Pancreas (tissue), 10 donors: ENCODE measurements around the gene ZDHHC13. TPM values are rescaled to one million over a fixed set of nuclear protein-coding genes. Genes with fewer than 3 reads are reported as not detected.

Experiments used
- ATAC-seq, 4 donors: fragments of 200-7000 bp; cut with Tn5 transposase; one replicate each; pipeline versions ENCODE4 v1.8.0 to v1.9.1; 2020; ENCODE audit warnings: mild to moderate bottlenecking in 4 of 4, moderate library complexity in 4 of 4
- DNase-seq, 6 donors: peaks; one replicate each; pipeline ENCODE4 v3.0.0-alpha.2; 2020
- FAIRE-seq: peaks from 2 replicates; lab custom pipeline; 2012; peaks lifted over from hg19 to GRCh38; lab: Jason Lieb, UNC
- H3K27ac ChIP-seq, 4 donors: fragments of 200-600 bp; sonication (generic); 1 replicate in 3 of 4; 2 replicates in 1 of 4; pipeline versions ENCODE4 v1.5.0 to v1.8.0; 2020
- H3K27me3 ChIP-seq, 4 donors: fragments of 200-600 bp; one replicate each; pipeline ENCODE4 v1.8.0; 2021
- H3K36me3 ChIP-seq, 3 donors: fragments of 200-600 bp; sonication (generic) in 1 of 3; one replicate each; pipeline versions ENCODE4 v1.5.0 to v1.8.0; 2020 to 2021
- H3K4me1 ChIP-seq, 3 donors: fragments of 200-600 bp; one replicate each; pipeline ENCODE4 v1.8.0; 2021
- H3K4me3 ChIP-seq, 4 donors: fragments of 200-600 bp; sonication (generic) in 2 of 4; one replicate each; pipeline versions ENCODE4 v1.5.0 to v1.8.0; 2020 to 2021
- H3K9me3 ChIP-seq, 4 donors: fragments of 200-600 bp; one replicate each; pipeline ENCODE4 v1.8.0; 2021
- CTCF ChIP-seq, 4 donors: fragments of 200-600 bp; sonication (generic) in 3 of 4; IDR thresholded peaks; one replicate each; pipeline versions ENCODE4 v1.5.0 to v1.8.0; 2021; ENCODE audit warnings: antibody characterized with exemption in 4 of 4
- WGBS, 2 donors: extraction: QIAGEN DNeasy Blood & Tissue Kit; methylation state at CpG; one replicate each; pipeline ENCODE4 v1.1.7; 2013; 5-methylcytosine and 5-hydroxymethylcytosine counted together
- intact Hi-C, 3 donors: fragments of 100-400 bp; cut with DNase I; formaldehyde crosslinking; loops; one replicate each; pipeline versions ENCODE4 v1.11.1 to v1.14.2; 2022
- polyA plus RNA-seq, 2 donors: library from polyadenylated mRNA; stranded (reverse); fragments of 200-250 nt; gene quantifications; one replicate each; pipeline ENCODE4 v1.2.3, GENCODE V29; 2013
- total RNA-seq, 6 donors: library from RNA; stranded (reverse); fragmentation: NEBNext Ultra II Directional in 4 of 6; extraction: Animal tissue kit (Norgen Biotek cat#: 25700) in 4 of 6; gene quantifications; one replicate each; pipeline versions ENCODE4 v1.2.1 to v1.2.4, GENCODE V29; 2021 to 2023
- donor health status: healthy with polysubstance abuse.
- donor health status: DM: no; HTN: no; CAD: no; lungs with moderate emphysema.
- donor health status: DM: no; HTN: no; CAD: no.
- donor health status: control.
- donor health status: control.
- donor health status: Bipolar disorder and iron deficiency.
- donor health status: DM: yes; HTN: yes; CAD: no.
- donor health status: DM: no; HTN: no; CAD: no.
- donor health status: DM: no; HTN: no; CAD: no.
- donor health status: DM: yes; HTN: yes; CAD: no.

Gene ZDHHC13
- total and polyA plus RNA-seq, 8 donors: 4.5 to 11.5 (median 7.5) TPM

DNA sequence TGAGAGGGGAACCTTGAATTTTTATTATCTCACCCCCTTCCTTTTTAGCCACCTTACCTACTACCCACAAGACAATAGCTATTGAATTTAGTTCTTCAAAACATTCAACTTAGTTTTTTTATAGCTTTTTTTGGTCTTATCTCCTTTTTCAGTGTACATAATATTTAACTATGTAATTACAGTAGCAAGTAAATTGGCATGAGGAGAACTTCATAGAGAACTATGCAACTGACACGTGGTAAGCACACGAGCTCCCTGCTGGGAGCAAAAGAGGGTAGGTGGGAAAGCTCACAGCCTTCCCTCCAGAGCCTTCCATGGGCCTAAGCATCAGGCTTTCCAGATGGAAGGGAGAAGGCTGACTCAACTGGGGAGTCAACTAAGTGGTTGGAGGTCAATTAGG, 22.1 kb upstream of the ZDHHC13 start:
- FAIRE-seq (no peak), DNase-seq (no peak), ATAC-seq (no peak)
- H3K27me3 ChIP-seq: no peaks in the 10 kb centered on the region
- no peaks in the 10 kb centered on the region for H3K36me3 ChIP-seq
- no peaks in the 10 kb centered on the region for H3K4me1 ChIP-seq
- no peak overlapping the region for H3K4me3 ChIP-seq
- no peaks in the 10 kb centered on the region for H3K9me3 ChIP-seq
- 42 to 47% methylated on average over 2 of the region's 2 CpGs for WGBS, 2 donors
- no peak for TF ChIP-seq CTCF (IDR thresholded peaks at IDR 0.05)
- H3K27ac ChIP-seq: no peak overlapping the region
- intact Hi-C loops: no loop called here

DNA sequence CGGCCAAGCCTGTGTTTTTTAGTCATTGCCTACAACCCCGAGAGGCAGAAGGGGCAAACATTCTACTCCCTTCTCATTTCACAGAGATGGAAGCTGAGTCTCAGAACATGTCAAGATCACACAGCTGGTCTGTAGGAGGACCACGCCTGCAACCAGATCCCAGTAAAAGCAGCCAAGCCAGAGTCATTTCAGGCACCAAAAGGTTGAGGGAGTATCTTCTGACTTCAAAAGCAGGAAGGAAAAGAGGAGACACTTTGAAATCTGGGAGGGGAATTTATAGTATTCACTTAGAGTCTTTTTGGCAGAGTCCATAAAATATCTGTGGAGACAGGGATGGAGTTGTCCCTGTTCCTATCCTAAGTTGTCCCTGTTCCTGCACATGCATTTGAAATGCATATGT, 17.9 kb upstream of the ZDHHC13 start:
- Histone ChIP-seq H3K4me1 (peaks cover 0 to 14% (median 2%) of the 10 kb centered on the region in 3 donors), H3K36me3 (no peaks in the 10 kb centered on the region), H3K9me3 (no peaks in the 10 kb centered on the region), H3K4me3 (no peak overlapping the region), H3K27ac (no peak overlapping the region), H3K27me3 (no peaks in the 10 kb centered on the region)
- DNase-seq: no peak
- no peak for FAIRE-seq
- intact Hi-C loops: no loop called here
- no peak for TF ChIP-seq CTCF (IDR thresholded peaks at IDR 0.05)
- 88 to 97% methylated on average over 3 of the region's 3 CpGs for WGBS, 2 donors
- ATAC-seq: no peak

GRCh38 chr11:19100885-19101284, 16.1 kb upstream of the ZDHHC13 start:
- ATAC-seq: no peak
- 92 to 93% methylated on average over 4 of the region's 4 CpGs for WGBS, 2 donors
- Histone ChIP-seq H3K27me3 (no peaks in the 10 kb centered on the region), H3K4me1 (peaks cover 0 to 14% (median 2%) of the 10 kb centered on the region in 3 donors), H3K36me3 (no peaks in the 10 kb centered on the region), H3K4me3 (no peak overlapping the region), H3K27ac (no peak overlapping the region), H3K9me3 (no peaks in the 10 kb centered on the region)
- no peak for TF ChIP-seq CTCF (IDR thresholded peaks at IDR 0.05)
- FAIRE-seq: no peak
- no peak for DNase-seq
- intact Hi-C loops: no loop called here

DNA sequence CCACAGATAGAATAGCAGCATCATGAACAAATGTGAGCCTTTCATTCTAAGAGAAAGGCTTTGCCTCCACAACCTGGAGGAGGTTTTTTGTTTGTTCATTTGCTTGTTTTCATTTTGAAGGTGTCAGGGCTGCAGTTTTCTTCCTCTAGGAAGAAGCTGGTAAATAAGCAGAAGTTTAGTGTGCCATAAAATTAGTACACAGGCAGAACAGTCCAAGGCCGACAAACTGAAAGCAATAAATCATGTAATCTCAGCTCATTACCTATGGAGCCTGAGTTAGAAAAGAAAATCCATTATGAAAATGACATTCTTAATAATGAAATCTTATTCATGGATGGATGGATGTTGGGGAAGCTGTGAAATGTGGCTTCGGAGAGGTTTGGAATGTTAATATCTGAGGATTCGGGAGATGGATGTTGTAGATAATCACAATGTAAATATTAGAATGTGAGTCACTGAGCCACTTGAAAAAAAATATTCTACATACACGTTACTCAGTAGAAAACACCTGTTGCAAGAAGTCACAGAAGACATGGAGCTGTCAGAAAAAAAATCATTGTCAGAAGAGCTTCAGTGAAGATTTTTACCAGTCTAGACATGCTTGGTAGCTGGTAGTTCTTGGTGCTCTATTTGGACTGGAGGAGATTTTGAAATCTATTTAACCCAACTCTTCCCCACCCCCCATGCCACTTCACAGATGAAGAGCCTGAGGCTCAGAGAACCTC, 15.0 kb upstream of the ZDHHC13 start:
- Histone ChIP-seq H3K27me3 (no peaks in the 10 kb centered on the region), H3K36me3 (no peaks in the 10 kb centered on the region), H3K27ac (no peak overlapping the region), H3K4me3 (no peak overlapping the region), H3K9me3 (no peaks in the 10 kb centered on the region), H3K4me1 (peaks cover 0 to 14% (median 2%) of the 10 kb centered on the region in 3 donors)
- ATAC-seq (peak in 3 of 4 donors; percentile 18 to 43 (median 29)), DNase-seq (no peak), FAIRE-seq (no peak)
- 31 to 44% methylated on average over 4 of the region's 4 CpGs for WGBS, 2 donors
- no peak for TF ChIP-seq CTCF (IDR thresholded peaks at IDR 0.05)
- intact Hi-C loops: no loop called here

DNA sequence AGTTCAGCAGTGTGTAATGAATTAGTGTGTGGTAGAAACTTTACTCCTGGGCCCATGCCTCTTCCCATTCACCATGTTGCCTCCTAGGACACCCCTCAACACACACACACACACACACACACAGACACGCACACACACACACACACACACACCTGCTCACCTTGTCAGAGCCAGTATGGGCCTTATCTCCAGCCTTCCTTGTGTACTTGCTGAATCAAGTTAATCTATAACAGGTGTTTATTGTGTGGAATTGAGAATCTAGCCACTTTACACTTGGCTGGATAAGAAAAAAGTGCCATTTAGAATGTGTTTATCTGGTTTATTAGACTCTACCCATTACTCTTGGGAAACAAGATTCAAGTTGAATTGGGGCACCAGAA, 14.5 kb upstream of the ZDHHC13 start:
- no peak for TF ChIP-seq CTCF (IDR thresholded peaks at IDR 0.05)
- H3K27ac ChIP-seq: peak overlapping the region in 1 of 4 donors; percentile 15
- no peaks in the 10 kb centered on the region for H3K9me3 ChIP-seq
- no peaks in the 10 kb centered on the region for H3K36me3 ChIP-seq
- no peaks in the 10 kb centered on the region for H3K27me3 ChIP-seq
- no peak for FAIRE-seq
- peak in 3 of 6 donors; percentile 24 to 57 (median 28) for DNase-seq
- 0 to 9% methylated on average over 1 of the region's 1 CpG for WGBS, 2 donors
- intact Hi-C loops: no loop called here
- H3K4me3 ChIP-seq: no peak overlapping the region
- ATAC-seq: peak; percentile 75 to 97 (median 84)
- H3K4me1 ChIP-seq: peaks cover 0 to 14% (median 2%) of the 10 kb centered on the region in 3 donors
